Measurements from ENCODE around the gene RPL5.

The RPL5 gene

GRCh38 chr1:92831762-92832536 lies at the start of gene RPL5:
Gene RPL5 (plus strand): TSS chr1:92832040. CDS start chr1:92832115, 75 bp downstream.
- peak; percentile 100 for DNase-seq

GRCh38 chr1:92783550-92783949 lies 48.3 kb upstream of the RPL5 start:
- DNase-seq = peak; percentile 14

DNA sequence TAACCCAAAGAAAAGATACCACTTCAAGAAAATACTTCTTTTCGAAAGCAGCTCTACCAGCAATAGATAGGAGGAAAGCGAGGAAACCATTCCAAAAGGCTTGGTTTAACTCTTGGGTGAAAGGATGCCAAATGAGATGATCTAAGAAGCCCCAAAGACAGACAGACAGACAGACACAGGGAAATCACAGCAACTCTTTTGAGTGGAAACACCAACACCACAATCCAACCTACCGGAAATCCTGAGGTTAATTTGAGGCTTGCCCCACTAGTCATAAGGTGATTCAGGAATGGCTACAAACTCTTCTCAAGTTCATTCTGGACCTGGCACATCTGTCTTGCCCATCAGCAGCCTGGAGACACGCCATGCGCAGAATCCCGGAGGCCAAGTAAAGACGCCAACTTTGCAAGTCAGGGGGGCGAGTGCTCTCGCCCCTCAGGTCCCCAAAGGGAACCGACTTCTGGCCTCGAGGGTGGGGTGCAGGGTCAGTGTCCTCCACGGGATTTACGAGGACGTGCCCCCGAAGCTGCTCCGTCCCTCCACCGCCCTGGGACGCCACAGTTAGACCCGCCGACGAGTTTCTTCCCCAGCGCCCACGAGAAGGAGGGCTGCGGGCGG lies 47.7 kb upstream of the RPL5 start:
- DNase-seq = peak; percentile 71

DNA sequence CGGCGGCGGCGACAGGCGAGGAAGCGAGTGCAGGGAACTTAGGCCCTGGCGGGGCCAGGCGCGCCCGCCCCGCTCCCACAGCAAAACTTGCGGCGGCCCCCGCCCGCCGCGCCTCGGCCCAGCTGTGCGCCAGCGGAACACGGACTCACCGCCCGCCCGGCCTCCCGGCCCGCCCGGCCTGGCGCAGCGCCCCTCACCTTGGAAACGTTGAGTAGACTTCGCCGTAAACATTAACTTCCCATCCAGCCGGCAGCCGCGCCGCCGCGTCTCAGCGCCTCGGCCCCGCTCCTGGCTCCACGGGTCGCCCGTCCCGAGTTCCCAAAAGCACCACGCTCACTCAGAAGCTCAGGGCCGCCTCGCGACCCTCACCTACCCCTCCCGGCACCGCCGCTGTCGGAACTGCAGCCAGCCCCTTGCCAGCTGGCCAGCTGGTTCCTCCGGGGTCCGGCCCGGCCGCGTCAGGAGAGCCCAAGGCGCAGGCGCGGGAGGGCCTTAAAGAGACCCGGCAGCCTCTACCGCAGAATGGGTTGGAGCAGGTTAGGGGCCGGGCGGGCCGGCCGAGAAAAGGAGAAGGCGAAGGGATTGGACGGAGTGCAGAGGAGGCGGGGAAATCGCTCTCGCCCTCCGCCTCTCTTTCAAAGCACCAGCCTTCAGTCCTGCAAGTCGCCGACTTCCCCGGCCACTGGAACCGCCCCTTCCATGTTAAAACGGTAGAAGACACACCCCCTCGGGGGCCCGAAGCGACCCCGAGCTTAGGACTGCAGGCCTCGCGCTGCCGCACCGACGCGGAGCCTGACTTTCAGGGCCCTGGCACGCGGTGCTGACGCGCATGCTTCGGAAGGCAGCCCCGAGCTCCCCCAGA lies 47.0 kb upstream of the RPL5 start, which contains the start of gene EVI5:
TSS of gene EVI5 (minus strand) at position 470 of the 862 bp plus-strand sequence. CDS start 48,562 bp downstream, outside the sequence.
- peak; percentile 98 for DNase-seq

- no peak for DNase-seq
Measured at GRCh38 chr1:92786111-92786901, 45.5 kb upstream of the RPL5 start.

- no peak for DNase-seq
Measured at GRCh38 chr1:92790081-92790480, 41.8 kb upstream of the RPL5 start.

DNA sequence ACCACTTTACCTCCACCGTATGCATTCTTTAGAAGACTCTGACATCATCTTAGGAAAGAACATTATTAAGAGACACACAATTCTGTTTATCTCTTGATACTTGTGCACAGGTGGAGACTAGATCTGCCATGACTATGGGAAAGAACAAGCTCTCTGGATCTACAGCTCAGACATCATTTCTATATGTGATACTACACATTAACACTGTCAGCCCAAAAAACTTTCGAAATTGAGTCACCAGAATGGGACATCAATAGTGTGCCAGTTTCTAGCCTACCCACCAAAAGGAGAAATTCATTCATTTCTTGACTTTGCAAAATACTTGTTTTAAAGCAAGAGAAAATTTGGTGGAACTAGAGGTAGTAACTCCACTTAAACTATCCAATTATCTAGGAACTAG lies 41.0 kb upstream of the RPL5 start:
- no peak for DNase-seq

- DNase-seq = no peak
Measured at GRCh38 chr1:92791487-92792066, 40.3 kb upstream of the RPL5 start.

DNA sequence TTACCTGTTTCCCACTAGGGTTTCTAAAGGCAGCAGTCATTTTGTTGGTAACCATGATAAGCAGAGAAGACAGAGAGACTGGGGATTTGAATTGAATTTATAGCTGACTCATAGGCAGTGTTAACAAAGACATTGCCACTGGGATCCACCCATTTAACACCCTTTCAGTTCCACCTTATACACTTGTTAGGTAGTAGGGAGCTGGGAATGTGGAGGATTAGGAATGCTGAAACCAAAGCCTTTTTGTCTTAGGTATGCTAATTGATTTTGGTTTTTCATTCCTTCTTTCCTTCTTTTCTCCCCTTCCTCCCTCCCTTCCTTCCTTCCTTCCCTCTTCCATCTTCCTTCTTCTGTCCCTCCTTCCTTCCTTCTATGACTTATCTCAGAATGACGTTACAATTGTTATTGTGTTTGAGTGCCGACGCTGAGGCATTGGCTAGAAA lies 39.5 kb upstream of the RPL5 start:
- DNase-seq = no peak

- DNase-seq = no peak
Measured at GRCh38 chr1:92795166-92795565, 36.7 kb upstream of the RPL5 start.

DNA sequence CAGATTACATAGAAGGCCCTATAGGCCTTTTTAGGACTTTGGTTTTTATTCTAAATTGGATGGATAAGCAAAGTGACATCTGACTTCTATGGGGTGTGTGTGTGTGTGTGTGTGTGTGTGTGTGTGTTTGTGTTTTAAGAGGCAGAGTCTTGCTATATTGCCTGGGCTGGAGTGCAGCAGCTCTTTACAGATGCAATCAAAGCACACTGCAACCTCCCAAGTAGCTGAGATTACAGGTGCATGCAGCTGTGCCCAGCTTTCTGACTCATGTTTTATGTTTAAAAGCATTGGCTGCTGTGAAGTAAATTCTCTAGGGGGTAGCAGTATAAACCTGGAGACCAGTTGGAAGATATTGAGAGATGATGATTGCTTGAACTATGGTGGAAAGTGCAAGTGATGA lies 34.5 kb upstream of the RPL5 start:
- no peak for DNase-seq

DNA sequence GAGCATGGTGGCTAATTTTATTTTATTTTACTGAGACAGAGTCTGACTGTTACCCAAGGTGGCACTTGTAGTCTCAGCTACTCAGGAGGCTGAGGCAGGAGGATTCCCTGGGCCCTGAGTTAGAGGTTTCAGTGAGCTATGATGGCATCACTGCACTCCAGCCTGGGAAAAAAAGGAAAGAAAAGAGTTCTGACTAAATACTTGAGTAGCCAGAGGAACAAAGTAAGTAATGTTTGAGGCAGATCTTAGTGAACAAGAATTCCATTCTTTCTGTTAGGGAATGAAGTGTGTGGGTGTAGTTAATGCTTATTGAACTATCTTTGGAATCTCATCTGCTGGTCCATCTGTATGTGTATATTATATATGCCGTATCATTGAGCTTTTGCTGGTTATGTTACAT lies 33.9 kb upstream of the RPL5 start:
- DNase-seq = no peak

GRCh38 chr1:92803140-92803887 lies 28.5 kb upstream of the RPL5 start:
- no peak for DNase-seq

- no peak for DNase-seq
Measured at GRCh38 chr1:92804721-92805201, 27.1 kb upstream of the RPL5 start.

DNA sequence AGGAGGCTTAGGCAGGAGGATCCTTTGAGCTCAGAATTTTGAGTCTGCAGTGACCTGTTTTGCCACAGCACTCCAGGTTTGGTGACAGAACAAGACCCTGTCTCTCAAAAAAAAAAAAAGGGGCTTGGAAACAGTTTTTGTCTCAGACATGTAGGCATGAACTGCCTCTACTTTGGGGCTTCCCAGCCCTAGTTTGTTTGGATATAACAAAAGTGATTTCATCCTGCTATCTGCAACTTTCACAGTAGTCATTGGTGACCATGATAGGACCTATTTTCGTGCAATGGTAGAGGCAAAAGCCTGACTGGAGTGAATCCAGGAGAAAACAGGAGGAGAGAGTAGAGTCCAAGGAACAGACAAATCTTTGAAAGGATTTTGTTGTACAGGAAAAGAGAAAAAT lies 26.6 kb upstream of the RPL5 start:
- DNase-seq = no peak

DNA sequence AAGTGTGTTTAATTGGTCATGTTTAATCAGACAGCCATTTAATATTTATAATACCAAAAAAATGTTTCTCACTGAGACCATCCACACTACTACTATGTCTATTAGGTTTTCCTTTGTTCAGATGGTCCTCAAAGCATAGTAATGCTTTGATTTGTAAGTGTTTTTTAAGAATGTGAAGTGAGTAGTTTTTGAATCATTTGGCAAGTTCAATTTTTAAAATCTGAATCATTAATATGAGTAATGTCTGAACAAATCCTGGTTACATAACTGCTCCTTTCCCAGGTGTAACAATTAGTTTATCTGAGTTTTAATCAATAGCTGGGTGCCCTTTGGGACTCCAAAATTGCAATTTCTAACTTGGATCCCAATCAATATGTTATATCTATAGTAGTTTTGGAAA lies 23.5 kb upstream of the RPL5 start:
- no peak for DNase-seq

DNA sequence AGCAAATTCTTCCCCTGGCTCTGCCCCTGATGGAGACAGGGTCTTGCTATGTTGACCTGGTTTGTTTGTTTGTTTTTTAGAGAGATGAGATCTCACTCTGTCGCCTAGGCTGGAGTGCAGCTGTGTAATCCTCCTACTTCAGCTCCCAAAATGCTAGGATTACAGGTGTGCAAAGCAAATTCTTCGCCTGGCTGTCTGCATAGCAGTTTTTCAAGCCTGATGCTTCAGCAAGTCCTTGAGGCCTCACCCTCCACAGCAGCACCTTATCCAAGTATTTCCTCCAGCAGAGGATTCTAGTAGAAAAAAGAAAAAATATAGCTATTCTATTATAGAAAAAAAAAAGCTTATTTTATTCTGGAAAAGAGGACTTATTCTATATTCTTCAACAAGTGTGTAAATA lies 15.1 kb upstream of the RPL5 start:
- DNase-seq = no peak

- DNase-seq = no peak
Measured at GRCh38 chr1:92817137-92817697, 14.6 kb upstream of the RPL5 start.

DNA sequence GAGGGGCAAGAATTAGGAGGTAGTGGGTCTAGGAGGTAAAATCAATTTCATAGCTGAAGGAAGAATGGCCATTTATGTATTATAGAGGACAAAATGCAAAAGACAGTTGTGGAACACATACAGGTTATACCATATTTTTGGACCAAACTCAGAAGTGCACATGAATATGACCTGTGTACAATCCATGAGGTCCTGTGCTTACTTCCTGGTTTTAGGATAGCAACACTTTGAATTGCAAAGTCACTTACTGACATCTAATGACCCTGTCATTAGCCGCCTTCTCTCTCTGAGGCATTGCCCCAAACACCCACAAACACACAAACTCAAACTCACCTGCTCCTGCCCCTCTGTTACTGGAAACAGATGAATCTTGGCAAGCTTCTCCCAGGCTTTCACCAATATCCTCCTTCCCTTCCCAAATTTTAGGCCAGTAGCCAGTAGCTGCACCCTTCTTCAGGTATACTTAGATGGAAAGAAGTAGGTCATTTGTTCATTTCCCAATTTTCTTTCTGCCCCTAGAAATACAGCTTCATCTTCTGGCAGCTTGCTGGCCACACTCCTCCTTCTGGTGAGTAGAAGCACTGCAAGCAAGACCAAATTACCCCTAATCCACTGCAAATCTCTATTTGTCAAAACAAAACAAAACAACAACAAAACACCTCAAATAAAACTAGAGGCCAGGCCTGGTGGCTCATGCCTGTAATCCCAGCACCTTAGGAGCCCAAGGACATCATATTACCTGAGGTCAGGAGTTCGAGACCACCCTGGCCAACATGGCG lies 13.7 kb upstream of the RPL5 start:
- peak; percentile 16 for DNase-seq

DNA sequence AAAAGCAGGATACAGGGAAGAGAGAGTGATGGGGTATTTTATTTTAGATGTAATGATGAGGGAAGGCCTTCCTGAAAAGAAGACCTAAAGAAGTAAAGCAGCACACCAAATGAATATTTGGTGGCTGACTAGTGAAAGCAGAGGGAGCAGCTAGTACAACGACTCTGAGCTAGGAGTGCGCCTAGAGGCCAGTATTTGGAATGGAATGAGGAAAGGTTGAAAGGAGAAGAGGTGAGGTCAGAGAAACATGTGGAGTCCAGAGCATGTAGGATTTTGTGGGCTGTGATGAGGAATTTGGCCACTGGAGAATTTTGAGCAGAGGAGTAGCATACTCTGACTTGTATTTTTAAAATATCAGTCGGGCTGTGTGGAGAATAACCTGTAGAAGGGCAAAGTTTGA lies 11.8 kb upstream of the RPL5 start:
- DNase-seq = no peak

Measured in retina (tissue), 1 donor.